HG02970 (cell line): ENCODE results near the gene LMNA.
"Not testable (repeated sequence)": the region's sequence is repeated elsewhere in the genome, so short reads cannot be mapped to it uniquely, and the experiment has no call there.

Source experiments
- ATAC-seq: cut with Tn5 transposase; IDR thresholded peaks from one replicate; pipeline ENCODE4 v1.9.1; 2021; ENCODE audit warnings: mild to moderate bottlenecking, moderate library complexity, moderate number of reproducible peaks; ENCODE audit not compliant: unreplicated experiment, low FRiP score

Gene LMNA

DNA sequence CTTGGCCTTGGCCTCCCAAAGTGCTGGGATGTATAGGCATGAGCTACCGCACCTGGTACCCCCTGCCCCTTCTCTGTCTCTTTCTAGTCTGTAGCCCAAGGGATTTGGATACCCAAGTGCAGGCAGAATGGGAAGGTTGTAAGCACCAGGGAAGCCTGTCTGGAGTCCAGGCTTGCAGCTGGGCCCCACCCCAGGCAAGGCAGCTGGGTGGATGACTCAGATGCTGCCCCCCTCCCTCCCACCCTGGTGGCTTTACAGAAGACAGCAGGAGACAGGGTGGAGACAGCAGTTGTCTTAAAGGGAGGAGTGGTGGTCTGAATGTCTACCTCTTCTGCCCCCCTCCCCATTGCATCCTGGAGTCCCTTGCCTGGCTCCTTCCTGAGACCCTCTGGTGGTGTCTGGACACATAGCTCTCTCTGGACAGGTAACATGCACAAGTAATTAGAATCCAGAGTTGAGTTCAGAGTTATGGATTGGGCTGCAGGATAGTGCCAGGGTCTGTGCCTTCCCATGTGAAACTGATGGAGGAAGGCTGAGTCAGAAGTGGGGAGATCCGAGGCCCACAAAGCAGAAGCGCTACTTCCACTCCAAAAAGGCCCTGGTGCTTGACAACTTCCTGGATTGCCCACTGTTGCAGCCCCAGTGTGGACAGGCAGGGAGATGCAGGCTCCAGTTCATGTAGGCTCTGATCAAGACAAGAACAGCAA lies 5.1 kb downstream of the LMNA start:
- no peak for ATAC-seq

DNA sequence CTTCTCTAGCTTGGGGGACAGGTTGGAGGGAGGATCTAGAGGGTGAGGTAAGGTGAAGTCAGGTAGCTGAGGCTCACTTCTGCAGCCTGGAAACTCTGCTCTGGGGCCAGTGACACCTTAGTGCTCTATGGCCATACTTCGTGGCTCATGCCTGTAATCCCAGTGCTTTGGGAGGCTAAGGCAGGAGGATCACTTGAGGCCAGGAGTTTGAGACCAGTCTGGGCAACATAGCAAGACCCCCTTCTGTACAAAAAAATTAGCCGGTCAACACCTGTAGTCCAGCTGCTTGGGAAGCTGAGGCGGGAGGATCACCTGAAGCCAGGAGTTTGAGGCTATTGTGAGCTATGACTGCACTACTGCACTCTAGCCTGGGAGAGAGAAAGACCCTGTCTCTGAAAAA lies 5.8 kb downstream of the LMNA start:
- no peak for ATAC-seq

GRCh38 chr1:156121005-156121404 lies 6.5 kb downstream of the LMNA start:
- ATAC-seq = not testable (repeated sequence)

- ATAC-seq = no peak
Measured at GRCh38 chr1:156121457-156121856, 6.9 kb downstream of the LMNA start.

DNA sequence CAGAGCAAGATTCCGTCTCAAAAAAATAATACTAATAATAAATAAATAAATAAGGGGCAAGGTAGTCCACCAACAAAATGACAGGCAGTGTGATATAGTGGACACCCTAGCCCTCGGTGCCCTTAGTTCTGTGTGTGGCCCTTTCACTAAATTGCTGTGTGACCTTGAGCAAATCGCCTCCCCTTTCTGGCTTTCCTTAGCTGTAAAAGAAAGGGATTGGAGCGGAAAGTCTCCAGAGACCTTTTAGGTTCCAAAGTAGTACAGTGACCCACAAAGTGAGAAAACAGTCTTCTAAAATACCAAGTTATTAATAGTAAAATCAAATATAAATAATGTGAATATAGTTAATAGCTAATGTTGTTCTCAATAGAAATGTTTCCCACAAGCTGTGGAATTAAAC lies 7.6 kb downstream of the LMNA start:
- no peak for ATAC-seq

GRCh38 chr1:156122519-156123355 lies 8.2 kb downstream of the LMNA start:
- ATAC-seq = no peak

DNA sequence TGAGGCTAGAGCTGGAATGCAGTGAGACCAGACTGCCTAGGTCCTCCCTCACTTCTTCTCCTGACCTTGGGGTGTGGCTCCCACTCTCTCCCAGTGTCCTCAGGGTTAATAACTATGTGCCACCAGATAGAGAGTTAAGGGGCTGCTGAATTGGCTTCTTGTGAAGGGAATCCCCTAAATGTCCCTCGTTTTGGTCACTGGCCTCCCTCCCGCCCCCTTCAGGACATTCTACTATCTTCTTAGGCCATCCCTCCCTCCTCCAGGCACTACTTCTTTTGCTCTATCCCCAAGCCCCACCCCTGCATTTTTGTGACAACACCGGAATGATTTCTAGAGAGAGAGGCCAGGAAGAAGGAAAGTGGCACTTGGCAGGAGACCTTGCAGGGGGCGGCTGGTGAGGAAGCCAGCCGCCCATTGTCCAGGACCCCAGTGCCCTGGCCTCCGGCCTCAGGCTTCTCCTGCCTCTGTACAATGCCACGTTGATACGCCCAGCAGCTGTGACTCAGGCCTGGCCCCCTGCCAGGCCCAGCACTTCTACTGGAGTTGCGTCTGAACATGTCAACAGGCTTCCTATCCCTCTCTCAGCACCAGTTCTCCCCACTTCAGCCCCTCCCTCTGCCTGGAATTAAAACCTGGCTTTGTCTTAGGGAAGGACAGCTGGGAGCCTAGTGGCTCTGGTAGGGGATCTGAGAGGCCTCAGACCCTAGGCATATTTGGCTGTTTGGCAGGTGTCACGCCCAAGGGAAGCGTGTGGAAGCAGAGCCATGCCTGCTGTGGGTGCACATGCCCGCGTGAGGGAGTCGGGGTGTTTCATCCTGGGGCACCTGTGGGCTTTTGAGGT lies 9.1 kb downstream of the LMNA start:
- ATAC-seq = no peak

DNA sequence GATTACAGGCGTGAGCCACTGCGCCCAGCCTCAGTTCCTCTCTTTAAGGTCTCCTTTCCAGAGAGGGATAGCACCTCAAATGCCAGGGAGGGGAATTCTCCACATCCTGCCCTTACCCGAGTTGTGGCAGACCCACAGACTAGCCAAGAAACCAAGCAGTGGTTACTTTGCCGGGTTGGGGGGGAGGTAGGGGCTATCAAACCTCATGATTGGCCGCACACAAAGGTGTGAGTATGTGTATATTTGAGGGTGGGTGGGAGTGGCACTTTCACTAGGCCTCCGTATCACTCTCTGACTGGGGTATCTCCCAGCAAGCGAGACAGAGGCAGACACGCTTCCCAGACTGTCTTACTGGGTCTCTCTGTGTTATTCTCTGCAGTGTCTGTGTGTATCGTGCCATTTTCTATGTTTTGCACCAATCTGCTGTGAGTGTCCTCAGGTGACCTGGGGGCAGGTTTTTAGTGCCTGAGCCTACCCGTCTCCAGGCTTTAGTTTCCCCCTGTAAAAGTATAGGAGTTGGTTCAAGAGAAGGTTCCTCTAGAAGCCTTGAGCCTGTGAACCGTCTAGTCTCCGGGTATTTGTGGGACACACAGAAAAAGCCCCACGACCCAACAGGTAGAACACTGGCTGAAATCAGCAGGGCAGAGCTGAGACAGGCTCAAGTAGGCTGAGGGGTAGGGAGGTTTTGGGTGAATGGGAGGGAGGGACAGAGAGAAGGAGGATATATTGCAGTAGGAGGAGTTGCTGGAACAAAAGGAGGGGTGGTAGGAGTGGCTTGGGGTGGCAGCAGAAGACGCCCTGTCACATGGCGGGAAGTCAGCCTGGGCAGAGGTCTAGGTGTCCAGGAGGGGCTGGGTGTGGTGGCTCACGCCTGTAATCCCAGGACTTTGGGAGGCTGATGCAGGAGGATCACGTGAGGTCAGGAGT lies 10.3 kb downstream of the LMNA start:
- ATAC-seq = no peak

- ATAC-seq = not testable (repeated sequence)
Measured at GRCh38 chr1:156125544-156125943, 11.0 kb downstream of the LMNA start.

DNA sequence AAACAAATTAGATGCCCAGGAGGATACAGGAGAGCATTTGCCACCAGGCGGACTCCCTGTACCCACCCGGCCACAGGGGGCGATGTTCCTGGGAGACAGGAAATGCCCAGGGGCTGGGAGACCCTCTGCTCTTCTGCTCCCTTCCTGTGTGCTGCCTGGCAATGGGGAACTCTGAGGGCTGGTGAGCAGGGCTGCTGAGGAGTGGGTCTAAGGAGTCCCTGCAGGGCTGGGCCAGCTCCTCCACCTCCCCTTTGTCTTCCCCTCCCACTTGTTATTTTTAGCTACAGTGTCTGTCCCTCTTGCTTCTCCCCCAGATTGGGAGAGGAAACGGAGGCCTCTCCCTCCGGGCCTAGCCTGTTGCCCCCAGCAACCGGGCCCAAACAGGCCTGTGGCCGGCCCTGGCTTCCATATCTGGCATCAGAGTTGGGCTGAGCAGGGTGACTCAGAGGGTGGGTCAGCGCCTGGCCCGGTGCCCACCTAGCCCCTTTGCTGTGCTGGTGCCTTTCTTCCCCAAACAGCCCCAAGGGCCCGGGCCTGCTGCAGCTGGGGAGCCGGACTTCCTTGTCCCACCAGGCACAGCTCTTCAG lies 11.6 kb downstream of the LMNA start:
- no peak for ATAC-seq

DNA sequence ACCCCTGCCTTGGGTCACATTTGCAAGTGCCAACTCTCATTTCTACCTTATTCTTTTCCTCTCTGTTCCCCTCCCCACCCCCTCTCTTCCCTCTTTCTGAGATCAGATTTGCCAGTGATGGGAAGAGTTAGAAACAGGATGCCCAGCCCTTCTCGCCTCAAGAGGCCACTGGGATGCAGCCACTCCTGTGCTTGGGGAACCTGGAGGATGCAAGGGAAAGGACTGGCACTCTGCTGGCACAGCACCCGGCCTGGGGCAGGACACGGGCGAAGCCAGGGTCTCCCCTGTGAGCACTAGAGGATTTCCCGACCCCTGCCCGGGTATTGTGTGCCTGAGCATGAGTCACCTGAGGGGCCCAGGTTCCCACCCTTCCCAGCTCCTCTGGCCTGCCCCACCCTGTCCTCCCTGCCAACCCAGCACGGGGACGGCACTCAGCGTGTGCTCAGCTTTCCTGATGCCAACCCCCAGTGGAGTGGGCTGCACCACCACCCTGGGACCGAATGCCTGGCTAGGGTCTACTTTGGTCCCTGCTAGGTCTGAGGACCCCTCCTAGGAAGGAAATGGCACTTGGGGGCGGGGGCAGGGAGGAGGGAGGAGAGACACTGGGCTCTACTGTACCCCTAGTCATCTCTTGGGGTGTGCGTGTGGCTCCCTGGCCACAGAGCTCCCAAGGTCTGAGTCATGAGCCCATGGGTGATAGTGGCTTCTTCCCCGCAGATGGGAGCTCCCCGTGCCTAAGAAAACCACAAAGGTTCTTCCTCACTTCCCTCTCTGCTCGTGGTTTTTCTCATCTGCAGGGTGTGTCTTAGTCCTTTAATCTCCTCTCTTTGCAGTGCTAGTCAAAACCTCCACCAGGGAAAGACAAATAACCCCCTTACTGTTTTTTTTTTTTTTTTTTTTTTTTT lies 12.4 kb downstream of the LMNA start:
- peak; percentile 37 for ATAC-seq

GRCh38 chr1:156128308-156128653 lies 13.8 kb downstream of the LMNA start:
- ATAC-seq = no peak

- no peak for ATAC-seq
Measured at GRCh38 chr1:156128654-156129597, 14.4 kb downstream of the LMNA start.

DNA sequence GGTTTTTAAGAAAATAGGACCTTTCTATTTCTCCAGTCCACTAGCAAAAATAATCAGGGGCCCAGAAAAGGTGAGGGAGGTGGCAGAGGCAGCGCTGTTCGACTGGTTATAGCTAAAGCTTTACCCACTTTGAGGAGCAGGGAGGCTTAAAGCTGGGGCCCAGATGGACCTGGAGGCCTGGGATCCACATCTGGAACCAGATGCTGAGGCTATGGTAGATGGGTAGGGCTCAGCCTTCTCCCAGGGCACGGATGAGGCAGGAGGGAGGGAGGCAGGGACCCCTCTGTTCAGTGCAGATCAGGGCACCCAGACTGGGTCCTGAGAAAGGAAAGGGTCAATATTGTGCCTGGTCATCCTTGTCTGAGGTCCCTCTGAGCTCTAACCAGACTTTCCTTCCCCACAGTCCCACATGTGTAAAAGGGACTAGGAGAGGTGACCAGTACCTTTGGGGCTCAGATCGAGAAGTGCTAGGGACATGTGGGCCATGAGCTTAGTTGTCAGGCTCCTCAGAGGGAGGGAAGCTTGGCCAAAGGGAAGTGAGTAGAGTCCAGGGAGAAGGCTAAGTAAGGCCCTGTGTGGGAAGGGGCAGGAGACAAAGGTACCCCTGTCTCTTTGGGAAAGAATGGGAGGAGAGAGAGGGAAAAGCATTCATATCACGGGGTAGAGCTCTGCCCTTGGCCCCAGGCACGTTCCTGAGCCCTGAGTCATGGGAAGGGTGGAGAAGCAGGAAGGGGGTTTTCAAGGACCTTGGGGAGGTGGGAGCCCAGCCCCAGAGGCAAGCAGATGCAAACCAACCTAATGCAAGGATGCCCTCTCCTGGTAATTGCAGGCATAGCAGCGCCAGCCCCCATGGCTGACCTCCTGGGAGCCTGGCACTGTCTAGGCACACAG lies 15.4 kb downstream of the LMNA start:
- no peak for ATAC-seq

GRCh38 chr1:156130578-156130942 lies 16.0 kb downstream of the LMNA start:
- ATAC-seq = no peak

GRCh38 chr1:156134716-156135435 lies 20.4 kb downstream of the LMNA start:
- ATAC-seq = no peak
